Liver (tissue), 3 donors: Measurements from ENCODE around the gene GLB1L2.

ENCODE experiments used
- FOXA1 ChIP-seq: IDR thresholded peaks from 2 replicates; pipeline ENCODE4 v1.6.1; 2016; ENCODE audit warnings: antibody characterized with exemption
- HNF4A ChIP-seq, 2 donors: conservative IDR thresholded peaks; 2 replicates each; pipeline ENCODE4 v1.6.1; 2016; ENCODE audit warnings: antibody characterized with exemption in 2 of 2, mild to moderate bottlenecking in 2 of 2
- TF ChIP-seq, protein P1 (sequence below): fragments of 150-350 bp; IDR thresholded peaks from 2 replicates; pipeline ENCODE4 v1.5.1; 2017; ENCODE audit warnings: improper control_type of control experiment, low read depth, low read length; ENCODE audit not compliant: missing input control
- donor health status: healthy.
- donor health status: healthy.

DNA sequence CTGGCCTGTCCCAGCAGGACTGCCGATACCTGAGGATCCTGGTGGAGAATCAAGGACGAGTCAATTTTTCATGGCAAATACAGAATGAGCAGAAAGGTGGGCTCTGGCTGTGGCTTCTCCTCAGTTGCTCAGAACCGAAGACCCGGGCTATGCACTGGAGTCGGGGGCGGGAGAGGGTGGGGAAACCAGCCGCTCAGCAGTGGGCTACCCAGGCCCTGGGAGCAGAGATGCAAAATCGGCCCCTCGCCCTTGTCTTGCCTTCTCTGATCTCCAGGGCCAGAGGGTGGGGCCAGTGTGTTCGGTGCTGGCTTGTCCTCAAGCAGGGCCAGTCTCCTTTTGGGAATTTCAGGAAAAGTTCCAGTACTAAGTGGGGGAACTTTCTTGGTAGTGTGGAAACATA, 18.4 kb upstream of the GLB1L2 start:
- TF ChIP-seq, protein P1, sequence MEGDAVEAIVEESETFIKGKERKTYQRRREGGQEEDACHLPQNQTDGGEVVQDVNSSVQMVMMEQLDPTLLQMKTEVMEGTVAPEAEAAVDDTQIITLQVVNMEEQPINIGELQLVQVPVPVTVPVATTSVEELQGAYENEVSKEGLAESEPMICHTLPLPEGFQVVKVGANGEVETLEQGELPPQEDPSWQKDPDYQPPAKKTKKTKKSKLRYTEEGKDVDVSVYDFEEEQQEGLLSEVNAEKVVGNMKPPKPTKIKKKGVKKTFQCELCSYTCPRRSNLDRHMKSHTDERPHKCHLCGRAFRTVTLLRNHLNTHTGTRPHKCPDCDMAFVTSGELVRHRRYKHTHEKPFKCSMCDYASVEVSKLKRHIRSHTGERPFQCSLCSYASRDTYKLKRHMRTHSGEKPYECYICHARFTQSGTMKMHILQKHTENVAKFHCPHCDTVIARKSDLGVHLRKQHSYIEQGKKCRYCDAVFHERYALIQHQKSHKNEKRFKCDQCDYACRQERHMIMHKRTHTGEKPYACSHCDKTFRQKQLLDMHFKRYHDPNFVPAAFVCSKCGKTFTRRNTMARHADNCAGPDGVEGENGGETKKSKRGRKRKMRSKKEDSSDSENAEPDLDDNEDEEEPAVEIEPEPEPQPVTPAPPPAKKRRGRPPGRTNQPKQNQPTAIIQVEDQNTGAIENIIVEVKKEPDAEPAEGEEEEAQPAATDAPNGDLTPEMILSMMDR: no peak
- TF ChIP-seq HNF4A (conservative IDR thresholded peaks at IDR 0.05) (no peak), FOXA1 (no peak)
